ENCODE measurements around the gene DAAM1.

The DAAM1 gene

DNA sequence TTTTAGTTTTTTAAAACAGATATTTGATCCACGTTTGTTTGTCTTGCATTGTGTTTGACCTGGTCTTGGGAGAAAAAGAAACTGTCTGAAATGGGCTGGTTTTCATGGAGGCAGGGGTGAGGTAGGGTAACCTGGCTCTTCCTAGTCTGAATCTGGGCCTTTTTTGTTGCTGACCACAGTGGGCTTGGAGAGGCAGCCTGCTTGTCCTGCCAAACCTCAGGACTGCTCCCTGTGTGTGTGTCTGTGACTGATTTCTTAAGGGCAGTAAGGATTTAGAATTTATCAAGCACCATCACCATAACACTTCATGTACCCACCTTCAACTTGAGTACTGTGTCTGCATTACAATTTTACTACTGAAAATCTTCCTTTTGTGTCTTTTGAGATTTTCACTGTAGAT, 28.5 kb downstream of the DAAM1 start (continued):
- no peak for TF ChIP-seq PPARA (CRISPR knock-in tag; IDR thresholded peaks at IDR 0.05; ENCODE audit: borderline replicate concordance)
- no peak for TF ChIP-seq SNAI2 (CRISPR knock-in tag; IDR thresholded peaks at IDR 0.05)
- TF ChIP-seq ZNF70 (CRISPR knock-in tag; IDR thresholded peaks at IDR 0.05), result no peak
- TF ChIP-seq ARNTL (CRISPR knock-in tag; IDR thresholded peaks at IDR 0.05; ENCODE audit: borderline replicate concordance, low read depth), result no peak
- TF ChIP-seq ISL1 (CRISPR knock-in tag; IDR thresholded peaks at IDR 0.05), result no peak
- TF ChIP-seq ESRRG (CRISPR knock-in tag; IDR thresholded peaks at IDR 0.05), result no peak
- TF ChIP-seq, protein P1, sequence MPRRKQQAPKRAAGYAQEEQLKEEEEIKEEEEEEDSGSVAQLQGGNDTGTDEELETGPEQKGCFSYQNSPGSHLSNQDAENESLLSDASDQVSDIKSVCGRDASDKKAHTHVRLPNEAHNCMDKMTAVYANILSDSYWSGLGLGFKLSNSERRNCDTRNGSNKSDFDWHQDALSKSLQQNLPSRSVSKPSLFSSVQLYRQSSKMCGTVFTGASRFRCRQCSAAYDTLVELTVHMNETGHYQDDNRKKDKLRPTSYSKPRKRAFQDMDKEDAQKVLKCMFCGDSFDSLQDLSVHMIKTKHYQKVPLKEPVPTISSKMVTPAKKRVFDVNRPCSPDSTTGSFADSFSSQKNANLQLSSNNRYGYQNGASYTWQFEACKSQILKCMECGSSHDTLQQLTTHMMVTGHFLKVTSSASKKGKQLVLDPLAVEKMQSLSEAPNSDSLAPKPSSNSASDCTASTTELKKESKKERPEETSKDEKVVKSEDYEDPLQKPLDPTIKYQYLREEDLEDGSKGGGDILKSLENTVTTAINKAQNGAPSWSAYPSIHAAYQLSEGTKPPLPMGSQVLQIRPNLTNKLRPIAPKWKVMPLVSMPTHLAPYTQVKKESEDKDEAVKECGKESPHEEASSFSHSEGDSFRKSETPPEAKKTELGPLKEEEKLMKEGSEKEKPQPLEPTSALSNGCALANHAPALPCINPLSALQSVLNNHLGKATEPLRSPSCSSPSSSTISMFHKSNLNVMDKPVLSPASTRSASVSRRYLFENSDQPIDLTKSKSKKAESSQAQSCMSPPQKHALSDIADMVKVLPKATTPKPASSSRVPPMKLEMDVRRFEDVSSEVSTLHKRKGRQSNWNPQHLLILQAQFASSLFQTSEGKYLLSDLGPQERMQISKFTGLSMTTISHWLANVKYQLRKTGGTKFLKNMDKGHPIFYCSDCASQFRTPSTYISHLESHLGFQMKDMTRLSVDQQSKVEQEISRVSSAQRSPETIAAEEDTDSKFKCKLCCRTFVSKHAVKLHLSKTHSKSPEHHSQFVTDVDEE (CRISPR knock-in tag; IDR thresholded peaks at IDR 0.05), result no peak
- TF ChIP-seq BACH2 (CRISPR knock-in tag; IDR thresholded peaks at IDR 0.05; ENCODE audit: borderline replicate concordance), result no peak

DNA sequence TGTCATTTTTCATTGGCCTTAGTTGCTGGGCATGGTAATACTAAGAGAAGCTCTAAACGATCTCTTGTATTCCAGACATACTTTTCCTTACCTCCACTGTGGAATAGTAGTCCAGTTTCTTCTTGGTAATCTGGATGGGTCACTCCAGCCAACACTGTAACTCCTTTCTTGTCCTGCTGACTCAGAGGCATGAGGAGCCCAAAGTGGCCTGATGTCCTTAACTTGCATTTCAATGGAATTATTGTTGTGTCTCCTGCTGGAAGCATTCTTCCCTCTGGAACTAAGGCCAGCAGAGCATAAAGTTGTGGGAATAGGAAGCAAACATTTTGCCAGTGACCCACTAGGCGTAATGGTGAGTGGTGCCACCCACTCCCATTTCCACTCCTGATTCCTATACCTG, 33.1 kb downstream of the DAAM1 start:
- ATAC-seq, result no peak
- TF ChIP-seq ZNF565 (CRISPR knock-in tag; conservative IDR thresholded peaks at IDR 0.05; ENCODE audit: low read depth), result no peak
- TF ChIP-seq, protein P2, sequence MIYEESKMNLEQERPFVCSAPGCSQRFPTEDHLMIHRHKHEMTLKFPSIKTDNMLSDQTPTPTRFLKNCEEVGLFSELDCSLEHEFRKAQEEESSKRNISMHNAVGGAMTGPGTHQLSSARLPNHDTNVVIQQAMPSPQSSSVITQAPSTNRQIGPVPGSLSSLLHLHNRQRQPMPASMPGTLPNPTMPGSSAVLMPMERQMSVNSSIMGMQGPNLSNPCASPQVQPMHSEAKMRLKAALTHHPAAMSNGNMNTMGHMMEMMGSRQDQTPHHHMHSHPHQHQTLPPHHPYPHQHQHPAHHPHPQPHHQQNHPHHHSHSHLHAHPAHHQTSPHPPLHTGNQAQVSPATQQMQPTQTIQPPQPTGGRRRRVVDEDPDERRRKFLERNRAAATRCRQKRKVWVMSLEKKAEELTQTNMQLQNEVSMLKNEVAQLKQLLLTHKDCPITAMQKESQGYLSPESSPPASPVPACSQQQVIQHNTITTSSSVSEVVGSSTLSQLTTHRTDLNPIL (CRISPR knock-in tag; IDR thresholded peaks at IDR 0.05; ENCODE audit: low read depth), result no peak
- no peak for TF ChIP-seq GLIS3 (CRISPR knock-in tag; IDR thresholded peaks at IDR 0.05)
- no peak for TF ChIP-seq OSR1 (CRISPR knock-in tag; IDR thresholded peaks at IDR 0.05)
- TF ChIP-seq, protein P3, sequence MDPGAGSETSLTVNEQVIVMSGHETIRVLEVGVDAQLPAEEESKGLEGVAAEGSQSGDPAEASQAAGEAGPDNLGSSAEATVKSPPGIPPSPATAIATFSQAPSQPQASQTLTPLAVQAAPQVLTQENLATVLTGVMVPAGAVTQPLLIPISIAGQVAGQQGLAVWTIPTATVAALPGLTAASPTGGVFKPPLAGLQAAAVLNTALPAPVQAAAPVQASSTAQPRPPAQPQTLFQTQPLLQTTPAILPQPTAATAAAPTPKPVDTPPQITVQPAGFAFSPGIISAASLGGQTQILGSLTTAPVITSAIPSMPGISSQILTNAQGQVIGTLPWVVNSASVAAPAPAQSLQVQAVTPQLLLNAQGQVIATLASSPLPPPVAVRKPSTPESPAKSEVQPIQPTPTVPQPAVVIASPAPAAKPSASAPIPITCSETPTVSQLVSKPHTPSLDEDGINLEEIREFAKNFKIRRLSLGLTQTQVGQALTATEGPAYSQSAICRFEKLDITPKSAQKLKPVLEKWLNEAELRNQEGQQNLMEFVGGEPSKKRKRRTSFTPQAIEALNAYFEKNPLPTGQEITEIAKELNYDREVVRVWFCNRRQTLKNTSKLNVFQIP (CRISPR knock-in tag; IDR thresholded peaks at IDR 0.05; ENCODE audit: borderline replicate concordance, low read depth), result no peak

DNA sequence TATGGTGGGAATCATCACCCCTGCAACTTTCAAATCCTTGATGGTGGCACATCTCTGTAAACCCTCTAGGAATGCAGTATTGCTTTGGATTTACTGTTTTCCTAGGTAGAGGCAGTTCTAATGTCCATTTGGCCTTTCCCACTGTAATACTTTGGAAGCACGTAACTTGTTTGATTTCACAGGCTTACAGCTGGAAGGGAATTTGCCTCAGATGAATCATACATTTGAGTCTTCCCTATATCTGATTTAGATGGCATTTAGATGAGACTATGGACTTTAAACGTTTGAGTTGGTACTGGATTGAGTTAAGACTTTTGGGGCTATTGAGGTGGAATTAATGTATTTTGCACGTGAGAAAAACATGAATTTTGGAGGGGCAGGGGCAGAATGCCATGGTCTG, 35.9 kb downstream of the DAAM1 start:
- no peak for ATAC-seq

DNA sequence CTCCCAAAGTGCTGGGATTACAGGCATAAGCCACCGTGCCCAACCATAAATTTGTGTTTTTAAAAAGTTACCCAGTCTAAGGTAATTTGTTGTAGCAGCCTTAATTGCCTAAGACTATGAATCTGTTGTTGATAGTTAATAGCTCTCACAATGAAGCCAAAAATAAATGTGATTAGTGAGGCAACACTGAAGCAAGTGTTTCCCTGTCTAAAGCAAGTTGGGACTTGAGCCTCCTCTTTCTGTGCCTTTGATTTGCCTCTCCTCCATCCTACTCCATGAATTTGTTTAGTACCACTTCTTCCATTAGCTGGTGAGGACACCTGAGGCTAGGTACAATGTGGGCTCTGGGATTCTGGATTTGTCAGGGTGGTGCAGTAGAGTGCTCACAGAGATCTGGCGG, 36.8 kb downstream of the DAAM1 start:
- no peak for ATAC-seq

More for the DNA sequence above, 35.9 kb downstream of the DAAM1 start:
- TF ChIP-seq PPARA (CRISPR knock-in tag; IDR thresholded peaks at IDR 0.05; ENCODE audit: borderline replicate concordance), result no peak
- TF ChIP-seq, protein P1 (CRISPR knock-in tag; IDR thresholded peaks at IDR 0.05), result no peak
- no peak for TF ChIP-seq ISL1 (CRISPR knock-in tag; IDR thresholded peaks at IDR 0.05)
- no peak for TF ChIP-seq ZC3H10 (CRISPR knock-in tag; IDR thresholded peaks at IDR 0.05)
- no peak for TF ChIP-seq TCF4 (CRISPR knock-in tag; IDR thresholded peaks at IDR 0.05; ENCODE audit: borderline replicate concordance)
- no peak for TF ChIP-seq TOX (CRISPR knock-in tag; IDR thresholded peaks at IDR 0.05; ENCODE audit: borderline replicate concordance)
- no peak for TF ChIP-seq ZFP3 (CRISPR knock-in tag; IDR thresholded peaks at IDR 0.05)
- no peak for TF ChIP-seq CSDC2 (CRISPR knock-in tag; IDR thresholded peaks at IDR 0.05)
- TF ChIP-seq RARB (CRISPR knock-in tag; IDR thresholded peaks at IDR 0.05), result no peak

DNA sequence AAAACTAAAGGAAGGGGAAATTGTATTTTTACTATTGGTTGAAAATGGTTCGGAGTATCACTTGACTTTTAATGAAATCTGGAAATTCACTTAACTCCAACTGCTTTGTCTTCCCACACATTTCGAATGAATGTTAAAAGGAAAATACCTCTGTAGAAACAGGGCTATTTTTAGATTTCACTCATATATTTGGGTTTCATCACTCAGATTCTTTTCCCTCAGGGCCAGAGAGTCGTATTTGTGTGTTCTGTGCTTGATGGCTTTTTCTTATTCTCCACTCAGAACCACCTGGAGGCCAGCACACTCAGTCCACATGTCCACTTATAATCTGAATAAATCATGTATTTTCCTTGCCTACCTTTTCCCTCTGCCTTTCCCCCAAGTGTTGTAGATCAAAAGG, 40.0 kb downstream of the DAAM1 start:
- no peak for TF ChIP-seq ZFP30 (CRISPR knock-in tag; IDR thresholded peaks at IDR 0.05)
- no peak for ATAC-seq

More for the DNA sequence above, 36.8 kb downstream of the DAAM1 start:
- no peak for TF ChIP-seq RARB (CRISPR knock-in tag; IDR thresholded peaks at IDR 0.05)

All from SK-N-SH treated with all-trans-retinoic acid at 6 μM for 48 hours (cell line).